Lung (tissue), 12 donors: ENCODE data around the gene DPYSL3. TPM values are rescaled to one million over a fixed set of nuclear protein-coding genes. Genes with fewer than 3 reads are reported as not detected.
A peak's percentile ranks its signal among the peaks of the same experiment; 100 is the strongest.

Source experiments
- ATAC-seq: fragments of 200-7000 bp; cut with Tn5 transposase; one replicate; pipeline ENCODE4 v1.9.1; 2020; ENCODE audit warnings: moderate number of reproducible peaks; ENCODE audit not compliant: insufficient read depth, low FRiP score
- DNase-seq, 3 donors: peaks; one replicate each; pipeline ENCODE4 v3.0.0-alpha.2; 2013 to 2017
- H3K27ac ChIP-seq, 2 donors: one replicate each; pipeline ENCODE4 v1.5.1; 2013; ENCODE audit warnings: mild to moderate bottlenecking in 2 of 2, moderate library complexity in 2 of 2, control low read depth in 1 of 2, inconsistent platforms in 1 of 2, low read depth in 1 of 2, low read length in 1 of 2
- H3K27me3 ChIP-seq, 3 donors: one replicate each; pipeline ENCODE4 v1.5.1; 2013; ENCODE audit warnings: low read length in 2 of 3; ENCODE audit not compliant: control insufficient read depth in 3 of 3, insufficient read depth in 3 of 3
- H3K36me3 ChIP-seq, 4 donors: one replicate each; pipeline ENCODE4 v1.5.1; 2013; ENCODE audit warnings: low read length in 4 of 4, mild to moderate bottlenecking in 1 of 4, moderate library complexity in 1 of 4; ENCODE audit not compliant: control insufficient read depth in 4 of 4, insufficient read depth in 4 of 4
- H3K4me1 ChIP-seq, 5 donors: one replicate each; pipeline ENCODE4 v1.5.1; 2013; ENCODE audit warnings: low read length in 5 of 5, mild to moderate bottlenecking in 2 of 5, moderate library complexity in 1 of 5; ENCODE audit not compliant: control insufficient read depth in 5 of 5, insufficient read depth in 5 of 5
- H3K4me3 ChIP-seq: one replicate; pipeline ENCODE4 v1.5.1; 2013; ENCODE audit warnings: mild to moderate bottlenecking, control low read depth, moderate library complexity
- H3K9ac ChIP-seq, 2 donors: one replicate each; pipeline ENCODE4 v1.5.1; 2013; ENCODE audit warnings: low read length in 2 of 2, control low read depth in 1 of 2; ENCODE audit not compliant: insufficient read depth in 1 of 2
- H3K9me3 ChIP-seq, 4 donors: one replicate each; pipeline ENCODE4 v1.5.1; 2013; ENCODE audit warnings: low read length in 3 of 4, mild to moderate bottlenecking in 1 of 4, moderate library complexity in 1 of 4; ENCODE audit not compliant: control insufficient read depth in 4 of 4, insufficient read depth in 3 of 4
- WGBS, 2 donors: extraction: QIAGEN DNeasy Blood & Tissue Kit; methylation state at CpG; one replicate each; pipeline ENCODE4 v1.1.7; 2013; 5-methylcytosine and 5-hydroxymethylcytosine counted together
- polyA plus RNA-seq, 2 donors: library from polyadenylated mRNA; stranded (reverse); fragments of 200-250 nt; gene quantifications; one replicate each; pipeline ENCODE4 v1.2.1, GENCODE V29; 2013
- total RNA-seq, 2 donors: library from RNA; depleted of rRNA in 1 of 2; stranded (reverse); fragments of >200 nt in 1 of 2; gene quantifications; one replicate each; pipeline ENCODE4 v1.2.1, GENCODE V29; 2014 to 2021
- TF ChIP-seq, protein P1 (sequence below): IDR thresholded peaks from 2 replicates; pipeline ENCODE4 v1.5.1; 2012; ENCODE audit warnings: mild to moderate bottlenecking; ENCODE audit errors: control extremely low read depth, extremely low read depth
- donor health status: control.
- donor health status: control.
- donor health status: Bipolar disorder and iron deficiency.
- donor health status: healthy.
- donor health status: DM: yes; HTN: yes; CAD: no.

DPYSL3 gene
- total and polyA plus RNA-seq, 4 donors, result 13.8 to 112 (median 43.7) TPM

DNA sequence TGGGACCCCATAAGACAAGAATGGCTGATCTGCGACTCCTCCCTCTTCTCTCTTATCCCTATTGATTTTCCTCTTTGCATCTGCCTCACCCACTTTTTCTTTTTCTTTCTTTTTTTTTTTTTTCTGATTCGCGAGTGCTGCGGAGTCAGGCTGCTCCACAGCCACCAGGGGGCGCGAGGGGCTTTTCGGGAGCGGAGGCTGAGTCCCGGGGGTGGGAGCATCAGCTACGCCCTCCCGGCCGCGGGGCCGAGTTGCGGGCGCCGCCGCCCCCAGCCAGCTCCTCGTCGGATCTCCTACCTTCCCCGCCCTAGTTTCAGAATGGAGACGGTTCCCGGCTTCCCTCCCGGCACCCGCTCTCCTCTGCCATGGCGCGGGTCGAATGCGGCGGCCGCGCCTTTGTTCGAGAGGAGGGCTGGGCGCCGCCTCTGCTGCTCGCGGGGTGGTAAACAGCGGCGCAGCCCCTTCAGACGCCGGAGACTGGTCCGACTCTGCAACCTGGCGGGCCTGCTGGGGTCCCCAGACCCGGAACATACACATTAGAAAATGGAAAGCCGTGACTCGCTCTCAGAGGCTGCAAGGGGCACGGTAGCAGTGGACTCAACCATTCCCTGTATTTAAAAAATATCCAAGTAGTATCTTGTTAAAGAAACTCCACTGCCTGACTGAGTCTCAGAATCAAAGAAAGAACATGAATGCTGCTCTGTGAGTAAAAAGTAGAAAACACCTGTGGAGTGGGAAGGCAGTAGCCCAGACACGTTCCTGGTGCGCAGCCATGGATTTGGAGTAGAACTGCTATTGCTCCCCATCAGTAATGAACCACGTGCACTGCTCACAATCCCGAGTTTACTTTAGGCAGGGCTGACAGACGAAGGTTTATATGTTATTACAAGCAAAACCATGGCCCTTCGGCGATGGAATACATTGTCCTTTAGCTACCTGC is 55.7 kb downstream of the DPYSL3 start:
- TF ChIP-seq, protein P1, sequence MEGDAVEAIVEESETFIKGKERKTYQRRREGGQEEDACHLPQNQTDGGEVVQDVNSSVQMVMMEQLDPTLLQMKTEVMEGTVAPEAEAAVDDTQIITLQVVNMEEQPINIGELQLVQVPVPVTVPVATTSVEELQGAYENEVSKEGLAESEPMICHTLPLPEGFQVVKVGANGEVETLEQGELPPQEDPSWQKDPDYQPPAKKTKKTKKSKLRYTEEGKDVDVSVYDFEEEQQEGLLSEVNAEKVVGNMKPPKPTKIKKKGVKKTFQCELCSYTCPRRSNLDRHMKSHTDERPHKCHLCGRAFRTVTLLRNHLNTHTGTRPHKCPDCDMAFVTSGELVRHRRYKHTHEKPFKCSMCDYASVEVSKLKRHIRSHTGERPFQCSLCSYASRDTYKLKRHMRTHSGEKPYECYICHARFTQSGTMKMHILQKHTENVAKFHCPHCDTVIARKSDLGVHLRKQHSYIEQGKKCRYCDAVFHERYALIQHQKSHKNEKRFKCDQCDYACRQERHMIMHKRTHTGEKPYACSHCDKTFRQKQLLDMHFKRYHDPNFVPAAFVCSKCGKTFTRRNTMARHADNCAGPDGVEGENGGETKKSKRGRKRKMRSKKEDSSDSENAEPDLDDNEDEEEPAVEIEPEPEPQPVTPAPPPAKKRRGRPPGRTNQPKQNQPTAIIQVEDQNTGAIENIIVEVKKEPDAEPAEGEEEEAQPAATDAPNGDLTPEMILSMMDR, result peak; percentile 61
- Histone ChIP-seq H3K4me3 (peak overlapping the region; percentile 60), H3K9me3 (no peaks in the 10 kb centered on the region), H3K27me3 (peaks cover 0 to 18% (median 5%) of the 10 kb centered on the region in 3 donors), H3K36me3 (no peaks in the 10 kb centered on the region), H3K27ac (peak overlapping the region; percentile 79 to 92), H3K4me1 (peaks cover 0 to 28% (median 10%) of the 10 kb centered on the region in 5 donors), H3K9ac (peak overlapping the region; percentile 52 to 57)
- 4 to 6% methylated on average over 51 to 54 of the region's 54 CpGs for WGBS, 2 donors
- DNase-seq, result peak; percentile 93 to 96 (median 95)
- peak; percentile 89 for ATAC-seq

DNA sequence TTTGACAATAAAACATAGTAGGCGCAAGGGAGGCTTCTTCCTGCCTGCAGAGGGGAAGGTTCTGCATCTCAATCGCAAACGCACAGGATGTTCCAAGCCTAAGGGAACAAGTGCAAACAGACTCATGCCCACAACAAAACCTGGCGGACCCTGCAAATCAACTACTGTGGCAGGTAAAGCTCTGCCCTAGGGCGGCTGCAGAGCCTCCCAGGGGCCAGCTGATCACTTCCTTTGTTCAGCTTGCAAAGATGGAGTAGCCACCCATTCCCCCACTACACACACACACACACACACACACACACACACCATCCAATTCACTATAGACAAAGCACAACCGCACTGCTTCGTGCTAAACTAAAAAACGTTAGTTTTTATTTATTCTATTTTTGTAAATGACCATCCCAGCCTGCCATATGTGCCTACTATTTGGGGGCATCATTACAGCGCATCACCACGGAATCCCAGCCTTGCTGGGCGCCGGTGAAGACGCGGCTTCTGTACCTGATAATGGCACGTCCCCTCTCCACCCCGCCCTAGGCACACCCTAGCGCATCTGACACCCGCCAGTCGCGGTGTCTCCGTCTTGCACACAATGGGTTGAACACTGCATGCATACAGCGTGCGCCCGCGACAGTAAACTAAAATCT is 57.6 kb downstream of the DPYSL3 start:
- peaks cover 0 to 28% (median 10%) of the 10 kb centered on the region in 5 donors for H3K4me1 ChIP-seq
- no peaks in the 10 kb centered on the region for H3K9me3 ChIP-seq
- DNase-seq (no peak), ATAC-seq (no peak)
- no peak overlapping the region for H3K9ac ChIP-seq
- H3K27ac ChIP-seq, result peak overlapping the region in 1 of 2 donors; percentile 41
- H3K36me3 ChIP-seq, result no peaks in the 10 kb centered on the region
- 19 to 21% methylated on average over 25 of the region's 25 CpGs for WGBS, 2 donors
- H3K27me3 ChIP-seq, result peaks cover 0 to 18% (median 5%) of the 10 kb centered on the region in 3 donors
- peak overlapping the region; percentile 61 for H3K4me3 ChIP-seq
- TF ChIP-seq, protein P1, result no peak

DNA sequence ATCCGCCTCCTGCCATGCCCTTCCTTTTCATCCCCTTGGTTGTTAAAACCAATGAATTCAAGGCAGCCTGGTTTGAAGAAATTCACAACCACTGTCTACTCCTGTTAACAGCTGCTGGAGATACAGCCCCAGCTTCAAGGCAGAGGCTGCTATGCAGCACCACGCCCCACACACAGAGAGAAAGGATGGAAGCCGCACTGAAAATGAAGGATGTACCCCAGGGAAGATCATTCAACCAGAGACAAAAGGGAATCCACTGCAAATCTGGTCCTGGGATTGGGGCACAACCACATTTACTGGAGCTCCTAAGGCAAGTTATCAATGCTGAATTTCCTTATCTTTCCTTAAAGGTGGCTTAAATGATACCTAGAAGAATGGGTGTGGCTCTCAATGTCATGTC is 58.7 kb downstream of the DPYSL3 start:
- Histone ChIP-seq H3K4me3 (no peak overlapping the region), H3K9ac (no peak overlapping the region), H3K27ac (no peak overlapping the region), H3K4me1 (peaks cover 0 to 27% (median 10%) of the 10 kb centered on the region in 5 donors), H3K9me3 (no peaks in the 10 kb centered on the region), H3K36me3 (no peaks in the 10 kb centered on the region), H3K27me3 (peaks cover 0 to 18% (median 5%) of the 10 kb centered on the region in 3 donors)
- no peak for DNase-seq
- ATAC-seq, result no peak
- 90 to 95% methylated on average over 3 of the region's 3 CpGs for WGBS, 2 donors
- TF ChIP-seq, protein P1, result no peak
